ENCODE data around the gene TPM1.

TPM1 gene

GRCh38 chr15:63075015-63075983 lies 32.8 kb downstream of the TPM1 start:
- no peak for DNase-seq (ENCODE audit: low read depth, low spot score)

- no peak for DNase-seq (ENCODE audit: low read depth, low spot score)
These were observed 33.6 kb downstream of the TPM1 start for GRCh38 chr15:63075984-63076713.

GRCh38 chr15:63076714-63077046 lies 34.1 kb downstream of the TPM1 start:
- no peak for DNase-seq (ENCODE audit: low read depth, low spot score)

GRCh38 chr15:63077952-63078351 lies 35.4 kb downstream of the TPM1 start:
- DNase-seq (ENCODE audit: low read depth, low spot score): no peak

- DNase-seq (ENCODE audit: low read depth, low spot score): no peak
These were observed 37.5 kb downstream of the TPM1 start for GRCh38 chr15:63079947-63080626.

- no peak for DNase-seq (ENCODE audit: low read depth, low spot score)
These were observed 38.2 kb downstream of the TPM1 start for GRCh38 chr15:63080634-63081250.

GRCh38 chr15:63082366-63082765 lies 39.8 kb downstream of the TPM1 start:
- no peak for DNase-seq (ENCODE audit: low read depth, low spot score)

GRCh38 chr15:63083044-63083443 lies 40.5 kb downstream of the TPM1 start:
- DNase-seq (ENCODE audit: low read depth, low spot score): no peak

- no peak for DNase-seq (ENCODE audit: low read depth, low spot score)
These were observed 41.0 kb downstream of the TPM1 start for GRCh38 chr15:63083541-63083940.

GRCh38 chr15:63084806-63085205 lies 42.3 kb downstream of the TPM1 start:
- DNase-seq (ENCODE audit: low read depth, low spot score): no peak

GRCh38 chr15:63085289-63085688 lies 42.7 kb downstream of the TPM1 start:
- DNase-seq (ENCODE audit: low read depth, low spot score): no peak

GRCh38 chr15:63086271-63086670 lies 43.7 kb downstream of the TPM1 start:
- no peak for DNase-seq (ENCODE audit: low read depth, low spot score)

- no peak for DNase-seq (ENCODE audit: low read depth, low spot score)
These were observed 44.4 kb downstream of the TPM1 start for GRCh38 chr15:63086947-63087346.

- no peak for DNase-seq (ENCODE audit: low read depth, low spot score)
These were observed 46.1 kb downstream of the TPM1 start for GRCh38 chr15:63088533-63089245.

GRCh38 chr15:63089260-63090043 lies 46.9 kb downstream of the TPM1 start:
- peak; percentile 44 for DNase-seq (ENCODE audit: low read depth, low spot score)

- DNase-seq (ENCODE audit: low read depth, low spot score): no peak
These were observed 47.9 kb downstream of the TPM1 start for GRCh38 chr15:63090472-63090871.

- no peak for DNase-seq (ENCODE audit: low read depth, low spot score)
These were observed 48.3 kb downstream of the TPM1 start for GRCh38 chr15:63090887-63091286.

- DNase-seq (ENCODE audit: low read depth, low spot score): no peak
These were observed 49.3 kb downstream of the TPM1 start for GRCh38 chr15:63091679-63092446.

- DNase-seq (ENCODE audit: low read depth, low spot score): peak; percentile 29
These were observed 51.1 kb downstream of the TPM1 start for GRCh38 chr15:63093486-63094205.

All from brain pericyte (primary cell).